Eye (tissue), 1 donor: ENCODE results near the gene FAM193B.

Source experiments
- DNase-seq: peaks from one replicate; pipeline ENCODE4 v3.0.0-alpha.2; 2015

The FAM193B gene

DNA sequence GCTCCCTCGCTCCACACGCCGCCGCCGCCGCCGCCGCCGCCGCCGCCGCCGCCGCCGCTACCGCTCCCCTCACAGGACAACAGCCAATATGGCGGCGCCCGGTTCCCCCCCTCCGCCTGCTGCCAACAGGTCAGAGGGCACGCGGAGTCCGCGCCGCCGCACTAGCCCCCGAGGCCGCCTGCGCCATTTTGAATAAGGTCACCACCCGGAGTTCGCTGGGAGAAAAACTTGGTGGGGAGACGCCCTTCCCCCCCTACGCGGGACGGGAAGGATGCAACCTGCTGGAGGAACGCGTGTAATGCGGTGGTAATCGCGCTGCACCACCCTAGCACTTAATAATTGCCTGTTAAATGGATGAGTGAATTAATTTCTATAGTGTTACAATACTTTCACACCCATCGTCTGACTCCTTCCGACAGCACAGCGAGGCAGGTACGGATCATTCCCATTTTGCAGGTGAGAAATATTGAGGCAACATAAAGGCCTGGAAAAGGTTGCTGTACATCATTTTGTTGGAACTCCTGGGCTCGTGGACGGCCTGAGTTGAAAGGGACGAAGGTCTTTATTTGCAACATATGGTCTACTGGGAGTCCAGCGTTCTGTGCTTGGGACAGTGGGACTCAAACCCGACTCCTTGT is at the start of gene FAM193B:
TSS of gene FAM193B (minus strand) at position 90 of the 638 bp plus-strand sequence. CDS start 105 bp downstream, outside the sequence.
- peak; percentile 96 for DNase-seq

DNA sequence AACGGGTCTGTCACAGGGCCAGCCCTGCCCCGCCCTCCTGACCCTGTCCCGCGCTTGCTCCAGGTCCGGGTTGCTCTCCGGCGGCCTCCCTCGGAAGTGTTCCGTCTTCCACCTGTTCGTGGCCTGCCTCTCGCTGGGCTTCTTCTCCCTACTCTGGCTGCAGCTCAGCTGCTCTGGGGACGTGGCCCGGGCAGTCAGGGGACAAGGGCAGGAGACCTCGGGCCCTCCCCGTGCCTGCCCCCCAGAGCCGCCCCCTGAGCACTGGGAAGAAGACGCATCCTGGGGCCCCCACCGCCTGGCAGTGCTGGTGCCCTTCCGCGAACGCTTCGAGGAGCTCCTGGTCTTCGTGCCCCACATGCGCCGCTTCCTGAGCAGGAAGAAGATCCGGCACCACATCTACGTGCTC is 49.8 kb upstream of the FAM193B start:
- DNase-seq, result no peak

DNA sequence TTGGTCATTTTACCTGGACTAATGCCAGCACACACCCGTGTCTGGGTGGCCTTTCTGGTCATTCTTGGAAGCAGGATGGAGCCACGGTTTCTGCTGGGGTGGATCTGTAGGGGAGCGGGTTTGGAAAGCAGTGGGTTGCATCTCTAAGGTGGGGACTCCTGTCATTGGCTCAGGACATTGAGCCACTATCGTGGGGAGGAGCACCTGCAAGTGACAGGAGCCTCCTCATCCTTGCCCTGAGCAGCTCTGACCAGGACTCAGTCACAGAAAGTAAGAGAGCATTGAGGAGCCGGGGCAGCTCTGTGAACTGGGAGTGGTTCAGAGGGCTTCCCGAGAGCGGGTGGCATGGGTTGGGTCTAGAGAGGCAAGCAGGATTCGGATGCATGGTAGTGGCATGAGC is 49.3 kb upstream of the FAM193B start:
- DNase-seq, result no peak

DNA sequence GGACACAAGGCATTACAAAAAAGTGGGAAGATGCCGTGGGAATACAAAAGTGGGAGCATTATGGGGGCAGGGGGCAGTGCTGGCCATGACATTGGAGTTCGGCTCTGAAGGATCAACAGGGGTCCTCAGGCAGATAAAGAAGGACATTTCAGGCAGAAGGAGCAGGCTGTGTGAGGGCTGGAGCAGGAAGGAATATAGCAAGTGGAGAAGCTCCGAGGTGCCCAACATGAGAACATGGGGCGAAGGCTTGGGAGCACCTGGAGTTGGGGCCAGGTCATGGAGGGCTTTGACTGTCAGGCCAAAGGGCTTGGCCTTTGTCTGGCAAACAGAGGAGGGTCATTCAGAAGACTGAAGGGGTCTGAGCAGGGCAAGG is 48.1 kb upstream of the FAM193B start:
- DNase-seq, result no peak

DNA sequence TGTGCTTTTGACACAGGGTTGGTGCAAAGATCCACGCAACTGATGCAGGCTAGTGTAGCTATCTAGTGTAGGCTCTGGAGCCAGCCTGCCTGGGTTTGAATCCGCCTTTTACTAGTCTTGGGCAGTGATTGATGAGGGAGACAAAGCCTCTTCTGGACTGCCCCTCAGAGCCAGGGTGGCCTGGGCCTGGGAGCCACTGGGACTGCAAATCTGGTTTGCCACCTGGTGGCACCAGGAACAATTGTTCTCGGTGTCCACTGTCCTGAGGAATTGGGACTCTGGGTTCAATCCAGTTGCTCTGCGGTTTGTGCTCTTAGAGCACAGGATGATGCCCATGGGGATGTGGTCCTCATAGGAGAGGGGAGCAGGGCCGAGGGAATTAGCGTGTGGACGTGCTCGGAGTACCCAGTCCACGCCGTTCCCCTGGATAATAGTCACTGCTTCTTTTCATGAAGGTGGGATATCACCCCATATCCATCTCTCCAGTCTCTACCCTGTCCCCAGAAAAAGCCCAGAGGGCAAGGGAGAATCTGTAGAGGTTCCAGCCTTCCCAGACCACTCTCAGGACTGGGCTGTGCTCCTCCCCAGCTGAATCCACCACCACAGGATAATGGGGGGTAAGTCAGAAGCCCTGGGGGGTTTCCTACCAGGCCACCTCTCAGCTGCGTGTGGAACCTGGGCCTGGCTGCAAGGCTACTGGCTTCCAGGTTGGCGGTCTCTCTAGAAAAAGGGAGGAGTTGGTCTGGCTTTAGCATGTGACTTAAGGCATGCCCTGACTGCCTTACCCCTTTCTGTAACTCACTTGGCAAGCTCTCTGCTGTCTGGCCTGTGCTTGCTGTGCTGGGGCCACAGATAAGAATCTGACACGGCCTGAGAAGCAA is 47.5 kb upstream of the FAM193B start:
- no peak for DNase-seq

DNA sequence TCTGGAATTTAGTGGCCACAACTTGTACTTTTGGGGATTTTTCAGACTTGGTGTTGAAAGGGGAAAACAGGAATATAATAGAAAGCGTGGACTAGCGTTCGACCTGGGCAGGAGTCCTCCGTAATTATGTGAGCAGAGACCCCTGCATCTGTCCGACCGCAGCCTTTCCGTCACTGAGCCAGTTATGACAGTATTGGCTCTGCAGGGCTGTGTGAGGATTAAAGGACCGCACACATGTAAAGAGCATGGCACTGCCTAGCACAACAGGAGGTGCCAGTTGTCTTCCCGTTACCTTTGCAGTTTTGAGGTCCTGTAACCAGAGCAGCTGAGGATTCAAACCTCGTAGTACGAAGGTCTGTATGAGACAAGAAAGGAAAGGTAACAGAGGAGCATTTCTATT is 46.8 kb upstream of the FAM193B start:
- no peak for DNase-seq

DNA sequence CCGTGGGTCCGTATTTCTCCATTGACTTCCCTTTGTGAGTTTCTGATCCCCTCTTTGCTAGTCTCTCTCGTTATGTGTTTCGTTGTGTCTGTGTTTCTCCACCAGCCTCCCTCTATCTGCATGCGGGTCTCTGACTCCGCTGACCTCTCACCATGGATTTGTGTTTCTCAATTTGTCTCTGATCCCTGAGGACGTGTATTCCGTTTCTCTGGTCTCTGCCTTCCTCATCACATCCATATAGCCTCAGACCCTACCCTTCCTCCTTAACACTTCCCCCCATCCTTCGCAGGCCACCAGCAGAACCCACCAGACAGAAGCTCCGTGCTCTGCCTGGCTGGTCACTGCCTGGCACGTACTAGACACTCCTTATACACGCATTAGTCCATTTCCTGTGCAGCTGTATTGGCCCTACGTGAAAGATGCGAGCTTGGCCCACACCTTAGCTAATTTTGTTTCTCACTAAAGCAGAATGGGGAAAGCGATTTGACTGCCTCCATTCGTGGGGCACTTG is 46.2 kb upstream of the FAM193B start:
- peak; percentile 76 for DNase-seq

DNA sequence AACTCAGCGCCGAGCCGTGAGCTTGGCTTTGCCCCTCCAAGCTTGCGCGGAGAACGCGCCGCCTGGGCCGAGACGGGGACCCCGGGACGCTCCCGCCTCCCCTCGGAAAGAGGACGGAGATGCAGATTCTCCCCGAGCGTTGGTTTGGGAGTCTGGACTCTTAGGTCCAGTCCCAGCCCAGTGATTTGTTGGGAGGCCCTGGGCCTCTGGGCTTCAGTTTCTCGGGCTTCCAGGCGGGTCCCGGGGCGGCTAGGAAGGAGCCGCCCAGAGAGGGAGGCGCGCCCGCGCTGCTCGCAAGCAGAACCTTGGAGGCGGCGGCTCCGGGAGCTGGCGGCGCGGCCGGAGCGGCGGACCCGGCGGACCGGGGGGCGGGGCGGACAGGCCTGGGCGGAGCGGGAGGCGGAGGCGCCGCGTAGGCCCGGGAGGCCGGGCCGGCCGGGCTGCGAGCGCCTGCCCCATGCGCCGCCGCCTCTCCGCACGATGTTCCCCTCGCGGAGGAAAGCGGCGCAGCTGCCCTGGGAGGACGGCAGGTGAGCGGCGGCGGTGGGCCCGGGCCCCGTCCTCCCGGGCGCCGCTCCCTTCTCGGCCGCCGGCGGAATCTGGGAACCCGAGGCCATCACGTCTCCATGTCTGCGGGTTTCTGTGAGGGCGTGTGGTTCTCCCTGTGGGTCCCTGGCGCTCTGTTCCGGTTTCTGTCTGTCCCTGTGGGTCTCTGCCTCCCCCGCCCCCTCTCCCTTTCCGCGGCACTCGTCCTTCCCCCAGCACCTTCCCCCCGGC is 45.6 kb upstream of the FAM193B start, which contains the start of gene B4GALT7:
TSS of gene B4GALT7 (plus strand) at position 402 of the 777 bp plus-strand sequence. CDS start at position 481, 79 bp downstream.
- peak; percentile 92 for DNase-seq

DNA sequence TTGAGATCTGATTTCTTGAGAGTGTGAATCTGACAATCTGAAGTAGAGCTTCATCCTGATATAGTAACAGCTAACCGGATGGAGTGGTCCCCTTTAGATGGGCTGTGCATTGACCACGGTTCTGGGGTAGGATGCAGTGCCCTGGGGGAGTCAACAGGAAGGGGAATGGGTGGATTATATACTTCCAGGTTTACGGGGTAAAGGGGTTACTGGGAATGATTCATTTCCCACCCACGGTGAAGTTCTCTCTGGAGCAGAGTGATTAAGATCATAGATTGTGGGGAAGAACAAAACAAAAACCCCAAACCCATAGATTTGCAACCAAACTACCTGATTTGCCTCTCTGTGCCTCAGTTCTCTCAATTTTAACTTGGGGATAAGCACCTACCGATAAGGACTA is 44.1 kb upstream of the FAM193B start:
- no peak for DNase-seq

DNA sequence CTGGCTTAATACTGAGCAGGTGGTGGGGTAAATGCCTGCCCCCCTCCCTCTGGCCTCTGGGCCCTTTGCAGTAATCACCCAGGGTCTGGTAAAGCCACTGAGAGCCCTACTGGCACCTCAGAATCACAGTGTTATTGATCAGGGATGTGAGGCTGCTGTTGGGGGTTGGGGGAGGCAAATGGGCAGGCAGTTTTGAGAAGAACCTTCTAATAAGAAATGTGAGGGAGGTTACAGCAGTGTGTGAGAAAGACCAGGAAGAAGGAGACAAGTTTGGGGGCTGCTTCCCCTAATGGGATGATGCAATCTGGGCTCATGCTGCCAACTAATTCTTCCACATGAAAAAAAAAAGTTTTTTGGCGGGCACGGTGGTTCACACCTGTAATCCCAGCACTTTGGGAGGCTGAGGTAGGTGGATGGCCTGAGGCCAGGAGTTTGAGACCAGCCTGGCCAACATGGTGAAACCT is 42.4 kb upstream of the FAM193B start:
- no peak for DNase-seq

DNA sequence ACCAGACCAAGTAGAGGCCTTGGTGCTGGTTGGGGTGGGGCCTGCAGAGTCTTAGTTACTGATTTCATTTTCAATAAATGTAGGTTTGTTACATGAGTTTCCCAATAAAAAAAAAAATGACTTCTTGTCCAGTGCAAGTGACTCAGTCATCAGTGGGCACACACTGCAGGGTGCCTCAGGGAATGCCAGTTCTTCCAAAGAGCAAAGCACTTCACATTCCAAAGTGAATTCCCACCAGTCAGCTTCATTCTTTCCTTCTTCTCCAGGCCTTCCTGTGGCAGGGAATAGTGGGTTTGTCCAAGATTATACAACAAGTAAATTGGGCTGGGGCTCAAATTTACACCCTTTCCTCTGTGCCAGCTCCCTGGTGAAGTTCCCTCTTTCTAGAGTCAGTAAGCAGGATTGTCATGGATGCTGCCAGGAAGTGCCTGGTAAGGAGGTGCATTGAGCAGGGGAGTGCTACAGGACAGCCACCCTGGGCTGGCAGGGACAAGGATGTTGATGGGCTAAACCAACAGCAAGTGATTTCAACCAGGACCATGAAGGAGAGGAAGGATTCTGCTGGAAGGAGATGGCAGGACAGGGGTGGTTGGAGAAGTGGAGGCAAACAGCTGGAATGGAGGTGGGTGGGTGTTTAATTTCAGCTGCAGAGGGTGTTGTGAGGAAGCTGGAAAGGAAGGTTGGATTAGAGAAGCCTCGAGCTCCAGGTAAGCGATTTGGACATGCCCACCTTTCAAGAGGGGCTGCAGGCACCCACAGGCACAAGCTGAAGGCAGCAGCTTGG is 41.8 kb upstream of the FAM193B start:
- DNase-seq, result no peak

DNA sequence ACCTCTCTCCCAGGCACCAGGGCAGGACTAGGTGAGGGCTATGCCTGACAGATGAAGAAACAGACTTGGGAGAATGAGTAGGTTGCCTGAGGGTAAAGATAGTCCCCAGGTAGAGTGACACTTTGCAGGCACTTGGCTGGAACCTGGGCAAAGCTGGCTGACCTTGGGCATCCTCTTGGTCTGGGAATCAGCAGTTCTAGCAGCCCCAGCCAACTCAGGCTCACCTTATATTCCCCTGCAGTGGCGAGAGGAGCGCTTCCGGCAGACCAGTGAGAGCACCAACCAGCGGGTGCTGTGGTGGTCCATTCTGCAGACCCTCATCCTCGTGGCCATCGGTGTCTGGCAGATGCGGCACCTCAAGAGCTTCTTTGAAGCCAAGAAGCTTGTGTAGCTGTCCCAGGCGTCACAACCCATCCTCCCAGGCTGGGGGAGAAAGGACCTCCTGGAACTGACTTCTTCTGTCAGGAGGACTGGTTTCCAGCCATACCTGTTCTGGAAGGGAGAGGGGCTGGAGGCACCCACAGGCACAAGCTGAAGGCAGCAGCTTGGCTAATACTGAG is 40.7 kb upstream of the FAM193B start:
- no peak for DNase-seq

DNA sequence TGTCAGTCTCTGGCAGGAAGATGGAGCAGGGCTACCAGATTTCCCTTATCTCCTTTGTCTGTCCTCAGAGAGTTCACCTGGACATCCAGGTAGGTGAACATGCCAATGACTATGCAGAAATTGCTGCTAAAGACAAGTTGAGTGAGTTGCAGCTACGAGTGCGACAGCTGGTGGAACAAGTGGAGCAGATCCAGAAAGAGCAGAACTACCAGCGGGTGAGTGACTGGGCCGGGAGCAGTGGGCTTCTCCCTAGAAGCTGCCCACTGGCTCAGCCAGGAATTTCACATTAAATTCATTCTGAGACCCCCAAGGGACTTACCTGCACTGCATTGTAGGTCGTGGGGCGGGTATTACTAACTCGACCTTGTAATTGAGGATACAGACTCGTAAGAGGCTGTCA is 39.7 kb upstream of the FAM193B start:
- no peak for DNase-seq

DNA sequence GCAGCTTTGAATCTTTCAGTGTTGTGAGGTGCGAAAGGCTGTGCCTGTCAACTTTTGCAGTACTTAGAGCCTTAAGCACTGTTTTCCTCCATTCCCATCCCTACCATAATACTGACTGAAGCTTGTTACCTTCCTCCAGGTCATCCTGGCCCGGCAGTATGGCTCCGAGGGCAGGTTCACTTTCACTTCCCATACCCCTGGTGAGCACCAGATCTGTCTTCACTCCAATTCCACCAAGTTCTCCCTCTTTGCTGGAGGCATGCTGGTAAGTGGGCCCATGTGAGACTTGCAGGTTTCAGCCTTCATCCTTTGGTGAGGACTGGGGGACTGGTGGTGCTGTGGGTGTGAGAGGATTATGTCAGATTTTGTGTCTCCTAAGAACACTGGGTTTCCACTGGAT is 39.1 kb upstream of the FAM193B start:
- no peak for DNase-seq

DNA sequence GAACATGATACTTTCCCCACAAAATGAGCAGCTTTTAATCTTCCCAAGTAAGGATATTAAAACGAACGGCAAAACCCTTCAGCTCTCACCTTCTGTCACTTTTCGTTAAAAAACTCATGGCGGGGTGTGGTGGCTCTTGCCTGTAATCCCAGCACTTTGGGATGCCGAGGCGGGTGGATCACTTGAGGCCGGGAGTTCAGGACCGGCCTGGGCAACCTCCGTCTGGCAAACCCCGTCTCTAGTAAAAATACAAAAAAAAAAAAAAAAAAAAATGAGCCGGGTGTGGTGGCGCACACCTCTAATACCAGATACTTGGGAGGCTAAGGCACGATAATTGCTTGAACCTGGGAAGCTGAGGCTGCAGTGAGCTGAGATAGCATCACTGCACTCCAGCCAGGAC is 38.5 kb upstream of the FAM193B start:
- no peak for DNase-seq

DNA sequence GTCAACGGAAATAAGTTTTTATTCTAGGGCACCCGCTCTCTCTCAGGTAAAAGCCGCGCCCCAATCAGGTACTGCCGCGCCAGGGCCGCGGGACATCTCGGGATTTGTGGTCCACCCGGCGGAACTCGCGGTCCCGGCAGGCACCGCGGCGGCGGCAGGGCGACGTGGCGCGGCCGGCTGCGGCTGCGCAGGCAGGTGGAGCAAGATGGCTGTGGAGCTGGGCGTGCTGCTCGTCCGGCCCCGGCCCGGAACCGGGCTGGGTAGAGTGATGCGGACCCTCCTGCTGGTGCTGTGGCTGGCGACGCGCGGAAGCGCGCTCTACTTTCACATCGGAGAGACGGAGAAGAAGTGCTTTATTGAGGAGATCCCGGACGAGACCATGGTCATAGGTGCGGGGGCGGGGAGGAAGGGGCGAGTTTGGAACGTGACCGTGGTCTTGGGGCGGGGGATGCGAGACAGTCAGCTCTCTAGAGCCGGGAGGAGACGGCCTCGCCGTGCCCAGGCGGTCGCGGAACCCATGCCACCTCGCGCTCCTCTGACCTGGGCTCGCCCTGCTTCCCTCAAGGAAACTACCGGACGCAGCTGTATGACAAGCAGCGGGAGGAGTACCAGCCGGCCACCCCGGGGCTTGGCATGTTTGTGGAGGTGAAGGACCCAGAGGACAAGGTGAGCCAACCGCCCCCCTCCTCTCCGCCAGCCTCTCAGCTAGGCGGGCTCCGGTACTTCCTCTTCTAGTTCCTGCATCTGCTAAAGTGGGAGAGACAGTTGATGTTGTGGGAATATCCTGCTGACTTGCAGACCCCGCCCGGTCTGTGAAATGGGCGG is 37.9 kb upstream of the FAM193B start, which contains the start of gene TMED9:
TSS of gene TMED9 (plus strand) at position 194 of the 825 bp plus-strand sequence. CDS start at position 206, 12 bp downstream.
- peak; percentile 92 for DNase-seq

DNA sequence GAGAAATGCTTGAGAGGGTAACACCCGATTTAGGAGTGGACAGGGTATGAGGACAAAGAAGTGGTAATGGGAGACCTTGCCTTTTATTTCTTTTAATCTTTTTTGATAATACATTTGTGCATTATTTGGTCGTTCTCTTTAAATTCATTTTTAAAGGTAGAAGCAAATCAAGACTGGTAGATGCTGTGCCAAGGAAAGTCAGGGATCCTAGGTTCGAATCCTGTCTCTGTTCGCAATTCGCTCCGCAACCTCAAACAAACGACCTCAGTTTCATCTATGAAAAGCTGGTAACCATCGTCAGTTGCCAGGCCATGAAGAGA is 37.3 kb upstream of the FAM193B start:
- DNase-seq, result no peak

DNA sequence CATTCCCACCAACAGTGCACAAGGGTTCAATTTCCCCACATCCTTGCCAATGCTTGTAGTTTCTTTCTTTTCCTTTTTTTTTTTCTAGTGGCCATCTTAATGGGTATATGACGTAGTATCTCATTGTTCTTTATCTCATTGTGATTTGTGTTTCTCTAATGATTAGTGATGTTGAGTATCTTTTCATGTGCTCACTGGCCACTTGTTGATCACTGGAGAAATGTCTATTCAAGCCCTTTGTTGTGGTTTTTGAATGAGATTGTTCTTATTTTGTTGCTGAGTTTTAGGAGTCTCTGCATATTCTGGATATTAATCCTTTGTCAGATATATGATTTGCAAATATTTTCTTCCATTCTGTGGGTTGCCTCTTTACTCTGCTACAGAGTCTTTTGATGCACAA is 36.0 kb upstream of the FAM193B start:
- no peak for DNase-seq

DNA sequence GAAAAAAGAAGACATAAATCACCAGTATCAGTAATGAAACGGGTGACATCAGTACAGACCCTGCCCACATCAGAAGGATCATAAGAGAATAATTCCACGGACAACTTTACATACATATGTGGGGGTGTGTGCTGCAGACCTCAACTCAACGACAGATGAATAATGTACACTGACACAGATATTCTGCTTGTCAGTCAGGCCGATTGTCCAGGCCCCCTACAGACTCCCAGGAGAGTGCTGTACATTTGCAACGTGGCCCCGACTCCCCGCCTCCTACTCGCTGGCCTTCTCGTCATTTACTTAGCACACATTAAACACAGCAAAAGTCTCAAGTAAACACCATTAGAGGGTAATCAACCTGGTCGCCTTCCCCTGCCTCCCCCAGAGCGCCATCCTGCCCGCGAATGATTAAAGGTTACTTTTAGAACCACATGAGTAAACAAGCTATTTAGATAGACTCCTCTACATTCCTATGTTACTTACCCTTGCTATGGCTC is 34.1 kb upstream of the FAM193B start:
- DNase-seq, result no peak

DNA sequence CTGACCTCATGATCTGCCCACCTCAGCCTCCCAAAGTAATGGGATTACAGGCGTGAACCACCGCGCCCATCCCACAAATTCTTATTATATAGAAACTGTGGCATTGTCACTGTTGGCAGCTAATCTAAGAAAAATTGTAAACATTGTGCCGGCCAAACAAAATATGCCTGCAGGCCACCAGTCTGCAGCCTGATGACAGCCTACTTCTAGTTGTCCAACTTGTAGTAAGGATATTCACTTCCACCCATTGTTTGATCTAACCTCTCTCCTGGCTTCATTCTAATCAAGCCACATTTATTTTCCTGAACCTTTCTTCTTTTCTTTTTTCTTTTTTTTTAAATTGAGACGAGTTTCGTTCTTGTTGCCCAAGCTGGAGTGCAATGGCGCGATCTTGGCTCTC is 24.0 kb upstream of the FAM193B start:
- no peak for DNase-seq

DNA sequence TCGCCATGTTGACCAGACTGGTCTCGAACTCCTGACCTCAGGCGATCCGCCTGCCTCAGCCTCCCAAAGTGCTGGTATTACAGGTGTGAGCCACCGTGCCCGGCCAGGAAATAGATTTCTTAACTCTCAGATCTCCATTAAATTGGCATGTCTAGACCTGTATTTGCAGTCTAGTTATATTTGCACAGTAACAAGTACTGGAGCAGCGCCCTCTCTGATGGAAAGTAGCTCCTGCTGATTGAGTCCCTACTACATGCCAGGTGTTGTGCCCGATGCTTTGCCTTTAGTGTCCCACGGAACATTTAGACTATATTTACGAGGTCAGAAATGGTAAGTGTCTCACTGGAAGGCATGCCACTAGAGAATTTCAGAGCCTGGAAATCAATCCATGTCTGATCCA is 21.8 kb upstream of the FAM193B start:
- DNase-seq, result no peak
